VCaP (cell line): ENCODE results near the gene GAPDH.
"Not testable (repeated sequence)": the region's sequence is repeated elsewhere in the genome, so short reads cannot be mapped to it uniquely, and the experiment has no call there.

Experiments
- H3K27ac ChIP-seq: fragments of 450-650 bp; 2 replicates; pipeline ENCODE4 v1.5.1; 2017
- CTCF ChIP-seq: fragments of 450-650 bp; conservative IDR thresholded peaks from 2 replicates; pipeline ENCODE4 v1.5.1; 2017; ENCODE audit warnings: mild to moderate bottlenecking, moderate library complexity

The GAPDH gene

GRCh38 chr12:6494968-6495367 is 39.3 kb upstream of the GAPDH start:
- no peak for TF ChIP-seq CTCF

GRCh38 chr12:6497291-6497690 is 37.0 kb upstream of the GAPDH start:
- H3K27ac ChIP-seq: not testable (repeated sequence)

More at GRCh38 chr12:6494968-6495367, 39.3 kb upstream of the GAPDH start:
- peak overlapping the region; percentile 96 for H3K27ac ChIP-seq

- no peak for TF ChIP-seq CTCF
- H3K27ac ChIP-seq: no peak overlapping the region
Measured at GRCh38 chr12:6500466-6500865, 33.9 kb upstream of the GAPDH start.

- H3K27ac ChIP-seq: no peak overlapping the region
- no peak for TF ChIP-seq CTCF
Measured at GRCh38 chr12:6507102-6507998, 27.0 kb upstream of the GAPDH start.

- H3K27ac ChIP-seq: no peak overlapping the region
- no peak for TF ChIP-seq CTCF
Measured at GRCh38 chr12:6508087-6508486, 26.2 kb upstream of the GAPDH start.

GRCh38 chr12:6520186-6520585 is 14.1 kb upstream of the GAPDH start:
- TF ChIP-seq CTCF: no peak
- no peak overlapping the region for H3K27ac ChIP-seq

GRCh38 chr12:6522193-6522592 is 12.1 kb upstream of the GAPDH start:
- no peak overlapping the region for H3K27ac ChIP-seq
- TF ChIP-seq CTCF: no peak

- TF ChIP-seq CTCF: no peak
- no peak overlapping the region for H3K27ac ChIP-seq
Measured at GRCh38 chr12:6523708-6524107, 10.6 kb upstream of the GAPDH start.
